Activated CD4-positive, alpha-beta T cell treated with anti-CD3 and anti-CD28 coated beads, Interleukin-2, amount 10 ng/mL, durations not matched to agents 24 days and 14 days (primary cell): ENCODE results near the gene SDHA. TPM values are rescaled to one million over a fixed set of nuclear protein-coding genes. Genes with fewer than 3 reads are reported as not detected.

Source experiments
- DNase-seq: peaks from one replicate; pipeline ENCODE4 v3.0.0; 2022
- H3K27ac Mint-ChIP-seq: one replicate; pipeline ENCODE4 v1.8.0; 2022; ENCODE audit warnings: mild to moderate bottlenecking, mixed read lengths
- H3K27me3 Mint-ChIP-seq: one replicate; pipeline ENCODE4 v1.8.0; 2022; ENCODE audit warnings: mixed read lengths
- H3K36me3 Mint-ChIP-seq: one replicate; pipeline ENCODE4 v1.8.0; 2022; ENCODE audit warnings: low read depth, mild to moderate bottlenecking, mixed read lengths
- H3K4me1 Mint-ChIP-seq: one replicate; pipeline ENCODE4 v1.8.0; 2021; ENCODE audit warnings: mixed read lengths
- H3K4me3 Mint-ChIP-seq: one replicate; pipeline ENCODE4 v1.8.0; 2022; ENCODE audit warnings: mild to moderate bottlenecking, moderate library complexity, mixed read lengths
- H3K9me3 Mint-ChIP-seq: one replicate; pipeline ENCODE4 v1.8.0; 2021; ENCODE audit warnings: mixed read lengths
- intact Hi-C: fragments of 100-400 bp; cut with micrococcal nuclease; formaldehyde crosslinking; loops from one replicate; pipeline ENCODE4 v1.15.1; 2023
- total RNA-seq: library from RNA; stranded (reverse); gene quantifications from 2 replicates; pipeline ENCODE4 v1.2.3, GENCODE V29; 2022

SDHA gene
- total RNA-seq, 1 donor from 2014 or later: 150 TPM

- DNase-seq: no peak
- intact Hi-C loops: no loop called here
- Mint-ChIP-seq H3K4me1 (no peaks in the 10 kb centered on the region), H3K27me3 (peaks cover 3% of the 10 kb centered on the region), H3K27ac (no peak overlapping the region), H3K36me3 (no peaks in the 10 kb centered on the region), H3K4me3 (no peak overlapping the region), H3K9me3 (no peaks in the 10 kb centered on the region)
Observed at GRCh38 chr5:179401-179800, 38.7 kb upstream of the SDHA start.

- H3K4me3 Mint-ChIP-seq: no peak overlapping the region
- intact Hi-C loops: no loop called here
Observed at GRCh38 chr5:180286-180918, 37.7 kb upstream of the SDHA start.

GRCh38 chr5:181160-181559 is 37.0 kb upstream of the SDHA start:
- Mint-ChIP-seq H3K4me1 (no peaks in the 10 kb centered on the region), H3K27me3 (peaks cover 5% of the 10 kb centered on the region), H3K4me3 (no peak overlapping the region), H3K9me3 (no peaks in the 10 kb centered on the region), H3K36me3 (no peaks in the 10 kb centered on the region), H3K27ac (no peak overlapping the region)
- intact Hi-C loops: no loop called here
- DNase-seq: no peak

More at GRCh38 chr5:180286-180918, 37.7 kb upstream of the SDHA start:
- Mint-ChIP-seq H3K4me1 (no peaks in the 10 kb centered on the region), H3K27me3 (peaks cover 5% of the 10 kb centered on the region), H3K27ac (no peak overlapping the region), H3K9me3 (no peaks in the 10 kb centered on the region), H3K36me3 (no peaks in the 10 kb centered on the region)
- DNase-seq: no peak

GRCh38 chr5:181566-181965 is 36.6 kb upstream of the SDHA start:
- Mint-ChIP-seq H3K36me3 (no peaks in the 10 kb centered on the region), H3K9me3 (no peaks in the 10 kb centered on the region), H3K27me3 (peaks cover 5% of the 10 kb centered on the region), H3K4me1 (no peaks in the 10 kb centered on the region), H3K4me3 (no peak overlapping the region), H3K27ac (no peak overlapping the region)
- no peak for DNase-seq
- intact Hi-C loops: no loop called here

GRCh38 chr5:182126-182525 is 36.0 kb upstream of the SDHA start:
- Mint-ChIP-seq H3K4me3 (no peak overlapping the region), H3K27me3 (peaks cover 5% of the 10 kb centered on the region), H3K36me3 (no peaks in the 10 kb centered on the region), H3K4me1 (no peaks in the 10 kb centered on the region), H3K9me3 (no peaks in the 10 kb centered on the region), H3K27ac (no peak overlapping the region)
- DNase-seq: no peak
- intact Hi-C loops: no loop called here

GRCh38 chr5:184471-184870 is 33.6 kb upstream of the SDHA start:
- peaks cover 2% of the 10 kb centered on the region for H3K27me3 Mint-ChIP-seq
- H3K36me3 Mint-ChIP-seq: no peaks in the 10 kb centered on the region
- no peak overlapping the region for H3K27ac Mint-ChIP-seq
- no peak overlapping the region for H3K4me3 Mint-ChIP-seq
- H3K4me1 Mint-ChIP-seq: peaks cover 8% of the 10 kb centered on the region
- no peak for DNase-seq
- intact Hi-C loops: no loop called here
- H3K9me3 Mint-ChIP-seq: no peaks in the 10 kb centered on the region

- no peaks in the 10 kb centered on the region for H3K36me3 Mint-ChIP-seq
- intact Hi-C loops: loop anchor here (5.0 kb wide), 1 partner anchor 247 kb away; no protein-coding TSS in a partner anchor
Observed at GRCh38 chr5:185095-186070, 32.7 kb upstream of the SDHA start.

GRCh38 chr5:186091-187041 is 31.8 kb upstream of the SDHA start:
- Mint-ChIP-seq H3K27ac (no peak overlapping the region), H3K36me3 (no peaks in the 10 kb centered on the region), H3K4me3 (no peak overlapping the region), H3K9me3 (no peaks in the 10 kb centered on the region), H3K4me1 (peaks cover 12% of the 10 kb centered on the region), H3K27me3 (peaks cover 2% of the 10 kb centered on the region)
- DNase-seq: no peak
- intact Hi-C loops: loop anchor here (5.0 kb wide), 1 partner anchor 246 kb away; no protein-coding TSS in a partner anchor

More at GRCh38 chr5:185095-186070, 32.7 kb upstream of the SDHA start:
- peaks cover 2% of the 10 kb centered on the region for H3K27me3 Mint-ChIP-seq
- no peak overlapping the region for H3K27ac Mint-ChIP-seq
- H3K4me3 Mint-ChIP-seq: no peak overlapping the region
- DNase-seq: no peak
- no peaks in the 10 kb centered on the region for H3K9me3 Mint-ChIP-seq
- peaks cover 11% of the 10 kb centered on the region for H3K4me1 Mint-ChIP-seq

GRCh38 chr5:187042-187431 is 31.1 kb upstream of the SDHA start:
- Mint-ChIP-seq H3K27me3 (peaks cover 2% of the 10 kb centered on the region), H3K36me3 (no peaks in the 10 kb centered on the region), H3K4me1 (peaks cover 12% of the 10 kb centered on the region), H3K9me3 (no peaks in the 10 kb centered on the region), H3K4me3 (no peak overlapping the region), H3K27ac (no peak overlapping the region)
- no peak for DNase-seq
- intact Hi-C loops: loop anchor here (5.0 kb wide), 1 partner anchor 245 kb away; no protein-coding TSS in a partner anchor

- H3K36me3 Mint-ChIP-seq: no peaks in the 10 kb centered on the region
- peaks cover 12% of the 10 kb centered on the region for H3K4me1 Mint-ChIP-seq
- no peak for DNase-seq
- H3K4me3 Mint-ChIP-seq: no peak overlapping the region
- no peaks in the 10 kb centered on the region for H3K9me3 Mint-ChIP-seq
- peaks cover 4% of the 10 kb centered on the region for H3K27me3 Mint-ChIP-seq
- no peak overlapping the region for H3K27ac Mint-ChIP-seq
- intact Hi-C loops: loop anchor here (2.0 to 5.0 kb wide), 2 partner anchors 31 to 244 kb away; partner anchors contain the start of genes CCDC127 and SDHA
Observed at GRCh38 chr5:187617-188451, 30.3 kb upstream of the SDHA start.

GRCh38 chr5:188488-189481 is 29.3 kb upstream of the SDHA start:
- DNase-seq: peak; percentile 97
- Mint-ChIP-seq H3K9me3 (no peaks in the 10 kb centered on the region), H3K4me3 (peak overlapping the region; percentile 35), H3K27ac (no peak overlapping the region), H3K36me3 (no peaks in the 10 kb centered on the region), H3K4me1 (peaks cover 12% of the 10 kb centered on the region), H3K27me3 (peaks cover 4% of the 10 kb centered on the region)
- intact Hi-C loops: loop anchor here (2.0 to 5.0 kb wide), 2 partner anchors 30 to 244 kb away; partner anchors contain the start of genes CCDC127 and SDHA

- Mint-ChIP-seq H3K27ac (no peak overlapping the region), H3K4me3 (no peak overlapping the region), H3K27me3 (peaks cover 4% of the 10 kb centered on the region), H3K4me1 (peaks cover 12% of the 10 kb centered on the region), H3K9me3 (no peaks in the 10 kb centered on the region), H3K36me3 (no peaks in the 10 kb centered on the region)
- DNase-seq: no peak
- intact Hi-C loops: loop anchor here (2.0 to 5.0 kb wide), 2 partner anchors 29 to 243 kb away; partner anchors contain the start of genes CCDC127 and SDHA
Observed at GRCh38 chr5:189486-189885, 28.6 kb upstream of the SDHA start.
